Measurements from ENCODE around the gene CCDC187.

DNA sequence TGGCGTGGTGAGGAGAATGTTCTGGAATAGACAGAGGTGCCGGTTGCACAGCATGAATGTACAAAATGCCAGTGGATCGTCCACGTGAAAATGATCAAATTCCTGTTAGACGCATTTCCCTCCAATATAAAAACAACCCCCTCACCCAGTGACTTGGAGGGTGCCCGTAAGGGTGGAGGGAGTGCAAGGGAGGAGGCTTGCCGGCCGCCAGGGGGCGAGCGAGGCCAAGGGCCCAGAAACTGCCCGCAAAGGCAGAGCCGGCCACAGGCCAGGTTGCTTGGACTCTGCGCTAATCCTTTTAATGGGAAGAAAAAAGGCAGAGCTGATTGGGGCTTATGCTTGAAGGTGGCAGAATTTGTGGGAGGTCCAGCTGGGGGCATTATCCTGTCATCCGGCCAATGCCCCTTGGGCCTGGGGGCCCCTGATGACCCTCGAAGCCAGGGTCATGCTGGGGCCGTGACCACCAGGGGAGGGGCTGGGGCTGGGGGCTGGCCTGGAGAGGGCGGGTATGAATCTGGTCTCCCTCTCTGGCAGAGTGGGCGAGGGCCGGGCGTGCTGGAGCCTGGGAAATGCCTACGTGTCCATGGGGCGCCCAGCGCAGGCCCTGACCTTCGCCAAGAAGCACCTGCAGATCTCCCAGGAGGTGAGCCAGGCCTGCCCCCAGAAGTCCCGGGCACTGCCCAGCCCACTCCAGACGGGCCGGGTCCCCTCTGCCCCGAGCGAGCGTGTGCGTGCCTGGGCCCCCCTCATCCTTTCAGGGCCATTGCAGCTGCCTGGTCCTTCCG, 35.5 kb upstream of the CCDC187 start:
- TF ChIP-seq CTCF (optimal IDR thresholded peaks at IDR 0.05 in 1 of 3, IDR thresholded peaks at IDR 0.05 in 1 of 3, conservative IDR thresholded peaks at IDR 0.05 in 1 of 3; ENCODE audit: extremely low read depth in 1 of 3, insufficient read depth in 2 of 3, low read length in 3 of 3) (peak; percentile 64 to 90 (median 75)), EZH2 (IDR thresholded peaks at IDR 0.05; ENCODE audit: low read length) (no peak)
